GM18868 (cell line): Measurements from ENCODE around the gene POMGNT2.

Source experiments
- ATAC-seq: cut with Tn5 transposase; IDR thresholded peaks from one replicate; pipeline ENCODE4 v1.9.1; 2021; ENCODE audit warnings: mild to moderate bottlenecking, moderate library complexity; ENCODE audit not compliant: unreplicated experiment

POMGNT2 gene

DNA sequence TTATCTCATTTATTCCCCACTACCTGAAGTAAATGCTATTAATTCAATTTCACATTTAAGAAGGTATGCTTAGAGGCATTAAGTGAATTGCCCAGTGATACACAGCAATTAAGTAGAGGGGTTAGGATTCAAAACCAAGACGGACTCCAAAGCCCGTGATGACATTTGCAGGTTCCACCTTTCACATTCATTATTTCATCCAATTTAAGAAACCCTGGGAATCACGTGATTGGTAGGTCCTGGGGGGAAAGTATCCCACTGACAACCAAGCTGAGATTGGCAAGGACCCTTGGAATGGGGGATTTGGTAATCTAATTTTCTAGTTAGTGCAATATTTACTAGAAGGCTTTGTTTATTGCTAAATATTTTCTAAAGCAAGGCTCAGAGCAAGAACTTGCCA lies 1.8 kb downstream of the POMGNT2 start:
- no peak for ATAC-seq

GRCh38 chr3:43102773-43103480 lies 3.0 kb downstream of the POMGNT2 start:
- ATAC-seq: no peak

- ATAC-seq: no peak
These were observed 7.1 kb downstream of the POMGNT2 start for GRCh38 chr3:43098761-43099160.

GRCh38 chr3:43097400-43098080 lies 8.3 kb downstream of the POMGNT2 start:
- ATAC-seq: no peak

DNA sequence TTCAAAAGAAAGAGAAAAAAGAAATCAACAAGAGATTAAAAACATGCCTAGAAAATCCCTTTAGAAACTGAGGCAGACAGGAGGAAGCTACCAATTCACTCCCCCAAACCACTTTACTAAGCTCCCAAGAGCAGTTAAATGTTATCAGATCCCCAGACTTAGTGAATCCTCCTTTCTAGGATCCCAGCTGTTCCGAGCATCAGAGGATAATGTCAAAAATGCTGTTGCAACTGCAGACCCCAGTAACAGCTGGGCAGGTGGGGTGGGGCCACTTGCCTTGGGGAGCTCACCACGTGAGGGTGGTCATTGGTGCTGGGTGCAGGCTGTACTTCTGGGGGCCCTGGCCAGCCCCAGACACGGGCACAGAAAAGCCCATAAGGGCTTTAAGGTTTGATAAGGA lies 9.1 kb downstream of the POMGNT2 start:
- ATAC-seq: no peak

DNA sequence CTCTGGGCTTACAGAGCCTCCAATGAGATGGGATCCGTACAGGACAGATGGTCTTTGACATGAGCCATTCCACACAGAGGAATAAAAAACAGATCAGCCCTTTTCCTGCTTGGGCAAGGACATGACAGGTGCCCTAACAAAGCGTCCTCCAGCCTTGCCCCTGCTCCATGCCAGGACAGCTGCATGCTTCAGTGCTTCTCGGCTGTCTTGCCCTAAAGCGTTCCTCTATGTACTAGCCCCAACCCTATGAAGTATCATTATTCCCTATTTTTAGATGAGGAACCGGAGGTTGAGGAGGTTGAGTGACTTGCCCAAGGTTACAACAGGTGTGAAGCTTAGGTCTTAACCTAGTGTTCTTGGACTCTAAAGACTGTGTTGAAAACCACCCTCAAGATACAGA lies 10.5 kb downstream of the POMGNT2 start:
- no peak for ATAC-seq

- ATAC-seq: no peak
These were observed 11.0 kb downstream of the POMGNT2 start for GRCh38 chr3:43094851-43095250.

DNA sequence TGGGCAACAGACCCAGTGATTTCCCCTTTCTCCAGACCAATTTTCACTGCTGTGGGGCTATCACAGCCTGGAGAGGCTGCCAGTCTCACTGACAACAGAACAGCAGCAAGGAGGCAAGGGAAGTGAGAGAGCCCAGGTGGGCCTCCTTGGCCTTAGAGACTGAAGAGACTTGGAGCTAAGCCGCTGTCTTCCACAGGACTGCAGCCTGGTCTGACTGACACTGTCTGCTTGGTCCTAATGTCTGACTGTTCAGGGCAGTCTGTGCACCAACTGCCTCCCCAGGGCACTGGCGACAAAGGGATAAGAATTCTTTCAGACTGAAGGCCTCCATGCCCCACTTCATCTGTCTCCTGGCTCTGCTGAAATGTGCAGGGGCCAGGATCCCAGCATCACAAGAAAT lies 11.5 kb downstream of the POMGNT2 start:
- ATAC-seq: no peak

- ATAC-seq: no peak
These were observed 11.9 kb downstream of the POMGNT2 start for GRCh38 chr3:43093974-43094373.

- no peak for ATAC-seq
These were observed 12.9 kb downstream of the POMGNT2 start for GRCh38 chr3:43093006-43093405.

- ATAC-seq: no peak
These were observed 14.4 kb downstream of the POMGNT2 start for GRCh38 chr3:43091481-43091880.

GRCh38 chr3:43090238-43090637 lies 15.6 kb downstream of the POMGNT2 start:
- ATAC-seq: no peak

- ATAC-seq: no peak
These were observed 16.8 kb downstream of the POMGNT2 start for GRCh38 chr3:43089081-43089480.

GRCh38 chr3:43087249-43087776 lies 18.6 kb downstream of the POMGNT2 start:
- no peak for ATAC-seq

- no peak for ATAC-seq
These were observed 19.3 kb downstream of the POMGNT2 start for GRCh38 chr3:43086460-43087165.

- ATAC-seq: no peak
These were observed 23.4 kb downstream of the POMGNT2 start for GRCh38 chr3:43082457-43082856.

DNA sequence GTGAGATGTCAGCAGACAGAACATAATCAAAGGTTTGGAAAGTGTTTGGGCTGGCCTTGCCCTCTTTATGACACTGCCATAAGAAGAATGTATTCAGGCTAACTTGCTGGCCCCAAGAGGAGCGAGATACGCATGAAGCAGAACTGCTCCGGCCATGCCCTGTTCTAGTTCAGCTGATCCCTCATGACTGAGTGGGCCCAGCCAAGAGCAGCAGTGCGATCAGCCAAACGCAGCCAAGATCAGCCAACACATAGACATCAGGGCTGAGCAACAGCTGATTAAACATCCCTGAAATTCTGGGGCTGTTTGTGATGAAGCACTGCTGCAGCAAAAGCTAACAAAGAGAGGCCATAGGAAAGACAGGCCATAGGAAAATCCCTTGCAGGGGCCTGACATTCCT lies 24.1 kb downstream of the POMGNT2 start:
- ATAC-seq: no peak

- no peak for ATAC-seq
These were observed 24.9 kb downstream of the POMGNT2 start for GRCh38 chr3:43080726-43081568.

- ATAC-seq: no peak
These were observed 26.1 kb downstream of the POMGNT2 start for GRCh38 chr3:43079536-43080332.

GRCh38 chr3:43077707-43078106 lies 28.2 kb downstream of the POMGNT2 start:
- no peak for ATAC-seq
